Measurements from ENCODE around the gene TUBB2B.

TUBB2B gene

DNA sequence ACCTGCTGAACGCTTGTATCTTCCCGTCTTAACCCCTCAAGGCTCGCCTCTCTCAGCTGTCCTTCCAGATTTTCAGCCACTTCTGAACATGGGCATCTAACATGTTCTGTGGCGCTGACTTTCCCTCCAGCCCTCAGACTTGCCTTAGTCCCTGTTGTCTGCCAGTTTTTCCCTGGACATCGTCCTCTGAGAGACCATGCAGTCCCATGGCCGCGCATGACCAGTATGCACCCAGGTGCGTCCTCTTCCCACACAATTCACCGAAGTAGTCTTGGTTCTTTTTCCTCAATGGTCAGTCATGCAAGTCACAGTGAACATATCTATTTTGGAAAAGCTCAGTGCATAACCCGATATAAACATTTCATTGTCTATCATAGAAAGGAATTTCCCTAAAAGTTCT is 9.2 kb downstream of the TUBB2B start:
- Histone ChIP-seq H3K4me3 (no peak overlapping the region), H3K27ac (no peak overlapping the region)
- no peak for DNase-seq (ENCODE audit: low spot score)
- TF ChIP-seq CTCF (IDR thresholded peaks at IDR 0.05), result no peak

GRCh38 chr6:3217286-3217685 is 10.2 kb downstream of the TUBB2B start:
- no peak overlapping the region for H3K27ac ChIP-seq
- no peak overlapping the region for H3K4me3 ChIP-seq
- DNase-seq (ENCODE audit: low spot score), result no peak
- TF ChIP-seq CTCF (IDR thresholded peaks at IDR 0.05), result no peak

DNA sequence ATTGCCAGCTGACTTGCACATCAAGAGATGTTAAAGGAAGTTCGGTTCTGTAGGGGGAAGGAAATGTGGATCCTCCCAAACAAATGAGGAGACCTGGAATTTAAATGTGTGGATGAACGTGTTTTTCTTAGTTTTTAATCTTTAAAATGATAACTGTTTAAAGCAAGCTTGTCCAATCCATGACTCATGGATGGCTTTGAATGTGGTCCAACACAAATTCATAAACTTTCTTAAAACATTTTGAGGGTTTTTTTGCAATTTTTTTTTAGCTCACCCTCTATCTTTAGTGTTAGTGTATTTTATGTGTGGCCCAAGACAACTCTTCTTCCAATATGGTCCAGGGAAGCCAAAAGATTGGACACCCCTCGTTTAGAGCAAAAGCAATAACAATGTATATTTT is 12.6 kb downstream of the TUBB2B start:
- H3K27ac ChIP-seq, result no peak overlapping the region
- TF ChIP-seq CTCF (IDR thresholded peaks at IDR 0.05), result no peak
- DNase-seq (ENCODE audit: low spot score), result no peak
- H3K4me3 ChIP-seq, result no peak overlapping the region

DNA sequence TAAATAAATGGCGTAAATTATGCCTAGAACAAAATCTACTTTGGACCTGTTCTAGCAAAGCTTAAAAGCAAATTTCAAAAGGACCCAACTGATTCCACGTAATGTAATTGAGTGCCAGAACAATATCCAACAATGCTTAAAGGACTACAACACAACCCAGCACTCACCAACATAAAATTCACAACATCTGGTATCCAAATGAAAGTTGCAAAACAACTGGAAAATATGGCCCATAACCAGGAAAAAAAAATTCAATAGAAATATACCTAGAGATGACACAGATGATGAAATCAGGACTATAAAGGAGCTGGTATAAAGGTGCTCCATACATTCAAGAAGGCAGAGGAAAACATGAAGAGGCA is 14.1 kb downstream of the TUBB2B start:
- no peak for TF ChIP-seq CTCF (IDR thresholded peaks at IDR 0.05)
- no peak overlapping the region for H3K4me3 ChIP-seq
- no peak overlapping the region for H3K27ac ChIP-seq
- no peak for DNase-seq (ENCODE audit: low spot score)

DNA sequence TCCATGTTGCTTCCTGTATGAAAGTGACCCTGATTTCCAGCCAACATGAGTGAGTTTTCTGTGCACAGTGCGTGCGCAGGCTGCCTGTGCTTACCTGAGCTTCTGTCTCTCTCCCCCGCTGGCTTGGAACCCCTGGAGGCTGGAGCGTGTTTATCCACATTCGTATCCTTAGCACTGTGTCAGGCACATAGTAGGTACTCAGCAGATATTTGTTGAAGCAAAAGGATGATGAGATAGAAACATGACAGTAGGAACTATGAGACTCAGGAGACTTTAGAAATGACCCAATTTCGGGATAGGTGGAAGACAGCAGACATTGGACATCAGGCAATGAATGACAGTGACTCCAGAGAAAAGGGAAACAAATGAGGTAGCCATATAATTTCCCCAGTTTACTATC is 15.2 kb downstream of the TUBB2B start:
- no peak for TF ChIP-seq CTCF (IDR thresholded peaks at IDR 0.05)
- H3K4me3 ChIP-seq, result no peak overlapping the region
- peak overlapping the region in 1 of 2 donors; percentile 80 for H3K27ac ChIP-seq
- no peak for DNase-seq (ENCODE audit: low spot score)

GRCh38 chr6:3211681-3212080 is 15.8 kb downstream of the TUBB2B start:
- no peak overlapping the region for H3K4me3 ChIP-seq
- peak; percentile 78 for DNase-seq (ENCODE audit: low spot score)
- H3K27ac ChIP-seq, result peak overlapping the region; percentile 9 to 80
- TF ChIP-seq CTCF (IDR thresholded peaks at IDR 0.05), result no peak

- no peak for TF ChIP-seq CTCF (IDR thresholded peaks at IDR 0.05)
- Histone ChIP-seq H3K27ac (peak overlapping the region in 1 of 2 donors; percentile 5), H3K4me3 (no peak overlapping the region)
- DNase-seq (ENCODE audit: low spot score), result no peak
Measured at GRCh38 chr6:3210024-3210610, 17.3 kb downstream of the TUBB2B start.
